Natural killer cell (primary cell): ENCODE data around the gene TTLL9. TPM values are rescaled to one million over a fixed set of nuclear protein-coding genes. Genes with fewer than 3 reads are reported as not detected.
A peak's percentile ranks its signal among the peaks of the same experiment; 100 is the strongest.

Source experiments
- ATAC-seq, 3 donors: fragments of 150-1000 bp in 2 of 3; fragments of 200-7000 bp in 1 of 3; cut with Tn5 transposase; 1 replicate in 1 of 3; 2 replicates in 2 of 3; pipeline ENCODE4 v1.10.0; 2021; ENCODE audit warnings: mild to moderate bottlenecking in 2 of 3, moderate library complexity in 2 of 3
- DNase-seq, 2 donors: peaks; one replicate each; pipeline versions ENCODE4 v3.0.0 to v3.0.0-alpha.2; 2013 to 2021; ENCODE audit warnings: mixed read lengths in 1 of 2
- H3K27ac ChIP-seq: one replicate; pipeline ENCODE4 v1.5.1; 2013; ENCODE audit warnings: mild to moderate bottlenecking, low read length
- H3K27me3 ChIP-seq: one replicate; pipeline ENCODE4 v1.6.1; 2013; ENCODE audit warnings: low read length; ENCODE audit not compliant: control insufficient read depth, insufficient read depth
- H3K36me3 ChIP-seq: one replicate; pipeline ENCODE4 v1.6.1; 2013; ENCODE audit warnings: low read length; ENCODE audit not compliant: control insufficient read depth, insufficient read depth
- H3K4me1 ChIP-seq: one replicate; pipeline ENCODE4 v1.6.1; 2013; ENCODE audit warnings: low read length; ENCODE audit not compliant: control insufficient read depth, insufficient read depth
- H3K4me3 ChIP-seq: one replicate; pipeline ENCODE4 v1.5.1; 2013; ENCODE audit warnings: low read length
- H3K9me3 ChIP-seq: one replicate; pipeline ENCODE4 v1.6.1; 2013; ENCODE audit warnings: low read length; ENCODE audit not compliant: control insufficient read depth, insufficient read depth
- H3K27ac Mint-ChIP-seq, 2 donors: one replicate each; pipeline ENCODE4 v1.8.0; 2022; ENCODE audit warnings: mild to moderate bottlenecking in 2 of 2, mixed read lengths in 2 of 2, moderate library complexity in 1 of 2
- H3K27me3 Mint-ChIP-seq, 2 donors: one replicate each; pipeline ENCODE4 v1.8.0; 2022; ENCODE audit warnings: low read depth in 2 of 2, mixed read lengths in 2 of 2
- H3K36me3 Mint-ChIP-seq: one replicate; pipeline ENCODE4 v1.8.0; 2022; ENCODE audit warnings: mixed read lengths
- H3K4me1 Mint-ChIP-seq, 2 donors: one replicate each; pipeline ENCODE4 v1.8.0; 2022; ENCODE audit warnings: mixed read lengths in 2 of 2
- H3K4me3 Mint-ChIP-seq: one replicate; pipeline ENCODE4 v1.8.0; 2022; ENCODE audit warnings: mild to moderate bottlenecking, moderate library complexity, mixed read lengths
- H3K9me3 Mint-ChIP-seq, 2 donors: one replicate each; pipeline ENCODE4 v1.8.0; 2022; ENCODE audit warnings: mixed read lengths in 2 of 2
- WGBS: methylation state at CpG from one replicate; pipeline ENCODE4 v1.1.7; 2013; ENCODE audit warnings: missing lambda C conversion rate; ENCODE audit not compliant: insufficient coverage; 5-methylcytosine and 5-hydroxymethylcytosine counted together
- intact Hi-C: fragments of 100-400 bp; cut with micrococcal nuclease; formaldehyde crosslinking; loops from one replicate; pipeline ENCODE4 v1.14.2; 2022
- total RNA-seq, 4 donors: library from RNA; stranded (reverse); fragments of 120-200 nt in 1 of 4; gene quantifications; one replicate each; pipeline versions ENCODE4 v1.2.3 to v1.2.4, GENCODE V29; 2013 to 2022
- TF ChIP-seq, protein P1 (sequence below): fragments of 200-600 bp; IDR thresholded peaks from one replicate; pipeline ENCODE4 v1.8.0; 2022; ENCODE audit warnings: antibody characterized with exemption

The TTLL9 gene
- total RNA-seq, 3 donors from 2014 or later (not counting 1 experiment from before 2014, with no cell fraction given), result not detected

DNA sequence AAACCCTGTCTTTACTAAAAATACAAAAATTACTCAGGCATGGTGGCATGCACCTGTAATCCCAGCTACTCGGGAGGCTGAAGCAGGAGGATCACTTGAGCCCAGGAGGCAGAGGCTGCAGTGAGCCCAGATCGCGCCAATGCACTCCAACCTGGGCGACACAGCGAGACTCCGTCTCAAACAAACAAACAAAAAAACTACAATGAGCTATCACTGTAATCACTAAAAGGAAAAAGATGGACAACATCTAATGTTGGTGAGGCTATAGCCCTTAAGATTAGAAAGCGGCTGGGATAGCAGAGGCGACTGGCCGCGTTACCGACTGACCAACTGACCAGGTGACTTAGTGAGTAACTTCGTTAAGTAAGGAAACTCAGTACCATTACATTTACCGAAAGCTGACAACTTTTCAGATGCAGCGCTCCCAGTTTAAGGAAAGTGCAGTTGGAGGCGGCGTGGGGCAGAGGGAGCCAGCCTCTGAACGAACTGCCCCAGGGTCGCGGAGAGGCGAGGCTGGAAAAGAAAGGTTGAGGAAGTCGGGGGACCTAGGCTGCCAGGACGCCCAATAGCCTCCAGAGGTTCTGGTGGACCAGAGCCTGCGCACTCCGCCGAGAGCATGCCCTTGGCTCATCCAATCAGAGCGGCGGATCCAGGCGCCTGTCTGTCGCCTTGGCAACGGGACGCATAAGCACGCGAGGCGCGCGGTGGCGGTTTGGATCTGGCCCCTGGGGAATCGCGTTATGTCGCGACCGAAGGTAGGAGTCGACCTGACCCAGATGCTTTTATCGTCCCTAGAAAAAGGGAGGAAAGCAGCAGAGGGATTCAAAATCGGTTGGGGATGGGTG is 8.9 kb downstream of the TTLL9 start:
- no peaks in the 10 kb centered on the region for H3K27me3 ChIP-seq
- H3K27ac ChIP-seq, result no peak overlapping the region
- peak overlapping the region; percentile 93 for H3K4me3 Mint-ChIP-seq
- peak overlapping the region; percentile 74 to 87 for H3K27ac Mint-ChIP-seq
- no peaks in the 10 kb centered on the region for H3K36me3 Mint-ChIP-seq
- H3K9me3 Mint-ChIP-seq, result no peaks in the 10 kb centered on the region
- H3K4me1 Mint-ChIP-seq, result peaks cover 12 to 18% of the 10 kb centered on the region in 2 donors
- 6% methylated on average over 42 of the region's 45 CpGs for WGBS
- no peaks in the 10 kb centered on the region for H3K36me3 ChIP-seq
- H3K27me3 Mint-ChIP-seq, result peaks cover 7 to 17% of the 10 kb centered on the region in 2 donors
- TF ChIP-seq, protein P1, sequence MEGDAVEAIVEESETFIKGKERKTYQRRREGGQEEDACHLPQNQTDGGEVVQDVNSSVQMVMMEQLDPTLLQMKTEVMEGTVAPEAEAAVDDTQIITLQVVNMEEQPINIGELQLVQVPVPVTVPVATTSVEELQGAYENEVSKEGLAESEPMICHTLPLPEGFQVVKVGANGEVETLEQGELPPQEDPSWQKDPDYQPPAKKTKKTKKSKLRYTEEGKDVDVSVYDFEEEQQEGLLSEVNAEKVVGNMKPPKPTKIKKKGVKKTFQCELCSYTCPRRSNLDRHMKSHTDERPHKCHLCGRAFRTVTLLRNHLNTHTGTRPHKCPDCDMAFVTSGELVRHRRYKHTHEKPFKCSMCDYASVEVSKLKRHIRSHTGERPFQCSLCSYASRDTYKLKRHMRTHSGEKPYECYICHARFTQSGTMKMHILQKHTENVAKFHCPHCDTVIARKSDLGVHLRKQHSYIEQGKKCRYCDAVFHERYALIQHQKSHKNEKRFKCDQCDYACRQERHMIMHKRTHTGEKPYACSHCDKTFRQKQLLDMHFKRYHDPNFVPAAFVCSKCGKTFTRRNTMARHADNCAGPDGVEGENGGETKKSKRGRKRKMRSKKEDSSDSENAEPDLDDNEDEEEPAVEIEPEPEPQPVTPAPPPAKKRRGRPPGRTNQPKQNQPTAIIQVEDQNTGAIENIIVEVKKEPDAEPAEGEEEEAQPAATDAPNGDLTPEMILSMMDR, result no peak
- H3K9me3 ChIP-seq, result no peaks in the 10 kb centered on the region
- peak; percentile 58 to 90 for DNase-seq
- peak overlapping the region; percentile 70 for H3K4me3 ChIP-seq
- intact Hi-C loops, result no loop called here
- peaks cover 12% of the 10 kb centered on the region for H3K4me1 ChIP-seq
- peak; percentile 84 to 90 (median 86) for ATAC-seq

DNA sequence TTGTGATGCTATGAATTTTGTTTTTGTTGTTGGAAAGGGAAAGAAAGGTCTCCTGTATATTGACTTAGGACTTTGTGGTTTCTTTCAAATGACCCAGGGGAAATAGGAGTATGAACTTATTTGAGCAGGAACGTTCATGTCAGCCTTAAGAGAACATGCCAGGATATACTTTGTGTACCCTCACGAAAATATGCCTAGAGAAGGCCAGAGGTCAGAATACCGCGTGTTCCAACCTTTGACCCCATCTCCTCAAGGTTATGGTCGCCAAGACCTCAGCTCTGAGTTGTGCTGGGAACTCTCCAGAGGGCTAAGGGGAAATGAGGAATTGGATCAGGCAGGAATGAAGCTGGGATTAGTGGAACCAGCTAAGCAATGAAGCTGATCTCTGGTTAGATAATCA is 11.5 kb downstream of the TTLL9 start:
- Mint-ChIP-seq H3K36me3 (no peaks in the 10 kb centered on the region), H3K27ac (no peak overlapping the region), H3K27me3 (peaks cover under 1 to 13% of the 10 kb centered on the region in 2 donors), H3K9me3 (no peaks in the 10 kb centered on the region), H3K4me3 (peak overlapping the region; percentile 93), H3K4me1 (peaks cover 12 to 18% of the 10 kb centered on the region in 2 donors)
- intact Hi-C loops, result no loop called here
- Histone ChIP-seq H3K9me3 (no peaks in the 10 kb centered on the region), H3K36me3 (no peaks in the 10 kb centered on the region), H3K4me1 (peaks cover 12% of the 10 kb centered on the region), H3K27ac (no peak overlapping the region), H3K27me3 (no peaks in the 10 kb centered on the region), H3K4me3 (no peak overlapping the region)
- TF ChIP-seq, protein P1, result no peak
- DNase-seq (no peak), ATAC-seq (no peak)
- WGBS, result 83% methylated on average over 5 of the region's 5 CpGs

DNA sequence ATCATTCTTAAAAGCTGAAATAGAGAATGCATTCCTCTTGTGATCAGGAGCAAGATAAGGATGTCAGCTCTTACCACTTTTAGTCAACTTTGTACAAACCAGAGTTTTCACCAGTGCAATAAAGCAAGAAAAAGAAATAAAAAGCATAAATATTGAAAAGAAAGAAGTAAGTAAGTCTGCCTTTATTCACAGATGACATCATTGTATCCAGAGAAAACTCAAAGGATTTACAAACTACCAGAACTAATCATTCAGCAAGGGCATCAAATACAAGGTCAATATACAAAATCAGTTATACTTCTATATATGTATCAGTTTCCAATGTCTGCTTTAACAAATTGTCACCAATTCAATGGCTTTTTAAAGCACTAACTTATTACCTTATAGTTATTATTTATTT is 13.4 kb downstream of the TTLL9 start:
- no peak for ATAC-seq
- H3K4me1 ChIP-seq, result peaks cover 12% of the 10 kb centered on the region
- intact Hi-C loops, result no loop called here
- no peak overlapping the region for H3K27ac Mint-ChIP-seq
- no peak overlapping the region for H3K4me3 ChIP-seq
- DNase-seq, result no peak
- H3K9me3 Mint-ChIP-seq, result no peaks in the 10 kb centered on the region
- H3K4me1 Mint-ChIP-seq, result peaks cover 12 to 18% of the 10 kb centered on the region in 2 donors
- H3K36me3 ChIP-seq, result no peaks in the 10 kb centered on the region
- H3K27ac ChIP-seq, result no peak overlapping the region
- H3K27me3 Mint-ChIP-seq, result peaks cover 0 to 13% of the 10 kb centered on the region in 2 donors
- H3K9me3 ChIP-seq, result no peaks in the 10 kb centered on the region
- no peaks in the 10 kb centered on the region for H3K36me3 Mint-ChIP-seq
- H3K27me3 ChIP-seq, result no peaks in the 10 kb centered on the region
- H3K4me3 Mint-ChIP-seq, result no peak overlapping the region
- TF ChIP-seq, protein P1, result no peak
